GM12891 (cell line): ENCODE data around the gene SLC5A5. TPM values are rescaled to one million over a fixed set of nuclear protein-coding genes. Genes with fewer than 3 reads are reported as not detected.

Source experiments
- DNase-seq: peaks from one replicate; pipeline ENCODE4 v3.0.0; 2011; ENCODE audit warnings: low spot score; ENCODE audit not compliant: insufficient read length
- FAIRE-seq: peaks from 2 replicates; lab custom pipeline; 2011; peaks lifted over from hg19 to GRCh38; lab: Jason Lieb, UNC
- PAX5 ChIP-seq: IDR thresholded peaks from 2 replicates; pipeline ENCODE4 v1.6.1; 2011; ENCODE audit warnings: low read length, moderate library complexity, mild to moderate bottlenecking; ENCODE audit not compliant: insufficient read depth, severe bottlenecking
- POLR2A ChIP-seq: IDR thresholded peaks from 2 replicates; pipeline ENCODE4 v1.6.1; 2011; ENCODE audit warnings: low read depth, low read length, control low read depth
- POLR2AphosphoS5 ChIP-seq: IDR thresholded peaks from 2 replicates; pipeline ENCODE4 v1.6.1; 2011; ENCODE audit warnings: low read depth, low read length, control low read depth
- POU2F2 ChIP-seq: IDR thresholded peaks from 2 replicates; pipeline ENCODE4 v1.6.1; 2011; ENCODE audit warnings: low read depth, mild to moderate bottlenecking, control low read depth, low read length, moderate library complexity
- SPI1 ChIP-seq: IDR thresholded peaks from 2 replicates; pipeline ENCODE4 v1.6.1; 2011; ENCODE audit warnings: low read depth, low read length, control low read depth
- TAF1 ChIP-seq: IDR thresholded peaks from 2 replicates; pipeline ENCODE4 v1.6.1; 2011; ENCODE audit warnings: low read depth, low read length, control low read depth
- polyA plus RNA-seq: library from polyadenylated mRNA; unstranded; fragments of >200 nt; gene quantifications from one replicate; pipeline ENCODE4 v1.2.1, GENCODE V29; 2012; ENCODE audit warnings: low read depth, missing spikeins, inconsistent platforms; ENCODE audit not compliant: missing spikeins

SLC5A5 gene
- polyA plus RNA-seq: 0.14 TPM

DNA sequence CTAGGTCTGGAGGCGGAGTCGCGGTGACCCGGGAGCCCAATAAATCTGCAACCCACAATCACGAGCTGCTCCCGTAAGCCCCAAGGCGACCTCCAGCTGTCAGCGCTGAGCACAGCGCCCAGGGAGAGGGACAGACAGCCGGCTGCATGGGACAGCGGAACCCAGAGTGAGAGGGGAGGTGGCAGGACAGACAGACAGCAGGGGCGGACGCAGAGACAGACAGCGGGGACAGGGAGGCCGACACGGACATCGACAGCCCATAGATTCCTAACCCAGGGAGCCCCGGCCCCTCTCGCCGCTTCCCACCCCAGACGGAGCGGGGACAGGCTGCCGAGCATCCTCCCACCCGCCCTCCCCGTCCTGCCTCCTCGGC lies at the start of gene SLC5A5:
SLC5A5 (plus strand) TSS at position 68 of the 373 bp plus-strand sequence. CDS start 375 bp downstream, outside the sequence.
- no peak for FAIRE-seq
- no peak for DNase-seq
- no peak for TF ChIP-seq POU2F2
- no peak for TF ChIP-seq PAX5
- TF ChIP-seq TAF1: no peak
- TF ChIP-seq SPI1: no peak

DNA sequence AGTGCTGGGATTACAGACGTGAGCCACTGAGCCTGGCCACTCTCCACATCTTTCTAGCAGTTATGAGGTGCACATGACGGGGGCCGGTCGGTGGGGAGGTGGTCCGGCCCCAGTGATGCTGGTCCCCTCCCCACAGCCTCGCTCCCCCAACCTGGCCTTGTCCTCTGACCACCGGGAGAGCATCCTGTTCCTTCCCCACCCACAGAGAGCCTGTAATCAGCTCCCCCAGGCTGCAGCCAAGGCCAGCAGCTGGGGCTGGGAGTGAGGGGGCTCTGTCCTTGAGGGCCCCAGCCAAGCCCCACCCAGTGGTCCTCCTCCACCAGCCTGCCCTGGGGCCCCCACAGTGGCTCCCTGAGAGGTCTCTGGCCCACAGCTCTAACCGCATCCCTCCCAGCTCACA lies 47.4 kb upstream of the SLC5A5 start:
- FAIRE-seq: no peak
- DNase-seq: no peak
- TF ChIP-seq SPI1 (no peak), POLR2A (no peak), PAX5 (no peak), TAF1 (no peak), POLR2AphosphoS5 (no peak), POU2F2 (no peak)

DNA sequence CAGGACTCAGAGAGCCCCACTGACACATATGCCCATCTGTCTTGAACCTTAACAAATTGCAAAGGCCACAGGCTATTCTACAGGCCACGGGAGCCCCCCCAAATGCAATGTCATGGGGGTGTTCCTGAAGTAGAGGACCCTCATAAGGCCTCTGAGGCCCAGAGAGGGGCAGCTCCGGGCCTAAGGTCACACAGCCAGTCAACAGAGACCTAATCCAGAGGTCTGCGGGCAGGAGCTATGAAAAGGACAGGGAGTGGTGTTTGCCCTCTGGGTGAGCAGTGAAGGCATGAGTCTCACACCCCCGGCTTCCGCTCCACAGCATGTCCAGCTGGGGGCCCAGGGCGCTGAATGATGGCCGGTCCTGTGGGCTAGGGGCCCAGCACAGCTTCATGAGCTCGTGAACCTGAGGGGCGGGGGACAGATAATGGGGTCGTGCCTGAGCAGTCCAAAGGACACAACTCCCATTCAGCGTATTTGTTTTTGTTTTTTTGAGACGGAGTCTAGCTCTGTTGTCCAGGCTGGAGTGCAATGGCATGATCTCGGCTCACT lies 45.2 kb upstream of the SLC5A5 start:
- no peak for TF ChIP-seq PAX5
- no peak for TF ChIP-seq POLR2AphosphoS5
- no peak for TF ChIP-seq TAF1
- no peak for TF ChIP-seq POLR2A
- no peak for TF ChIP-seq SPI1
- no peak for TF ChIP-seq POU2F2
- no peak for DNase-seq
- no peak for FAIRE-seq

GRCh38 chr19:17829855-17830566 lies 41.7 kb upstream of the SLC5A5 start:
- DNase-seq (no peak), FAIRE-seq (no peak)
- no peak for TF ChIP-seq PAX5
- no peak for TF ChIP-seq POLR2AphosphoS5
- TF ChIP-seq TAF1: no peak
- TF ChIP-seq SPI1: no peak
- TF ChIP-seq POLR2A: no peak
- no peak for TF ChIP-seq POU2F2

- FAIRE-seq (no peak), DNase-seq (peak; percentile 90)
- peak; percentile 24; the same call in 1 of the 2 replicates for TF ChIP-seq SPI1
- no peak for TF ChIP-seq POU2F2
Measured at GRCh38 chr19:17830567-17831418, 41.0 kb upstream of the SLC5A5 start.

DNA sequence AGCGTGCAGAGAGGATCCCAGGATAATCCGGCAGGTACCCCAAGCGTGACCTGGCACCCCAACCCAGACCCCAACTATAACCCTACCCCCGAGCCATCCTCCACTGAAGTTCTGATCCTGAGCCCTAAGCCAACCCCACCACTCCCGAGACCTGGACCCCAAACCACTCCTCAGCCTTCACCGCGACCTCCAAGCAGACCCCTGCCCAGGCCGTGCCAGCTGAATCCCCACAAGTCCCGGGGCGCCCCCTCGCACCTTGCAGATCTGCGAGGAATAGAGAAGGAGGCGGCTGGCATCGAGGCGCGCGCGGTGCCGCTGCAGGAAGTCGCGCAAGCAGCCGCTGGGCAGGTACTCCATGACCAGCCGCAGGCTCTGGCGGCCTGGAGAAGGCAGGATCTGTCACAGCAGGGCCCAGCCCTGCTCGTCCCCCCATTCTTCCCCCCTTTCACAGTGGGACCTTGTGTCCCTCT lies 40.3 kb upstream of the SLC5A5 start:
- FAIRE-seq (no peak), DNase-seq (no peak)
- TF ChIP-seq PAX5 (no peak), POLR2AphosphoS5 (no peak), POU2F2 (no peak), POLR2A (no peak), SPI1 (no peak), TAF1 (no peak)

DNA sequence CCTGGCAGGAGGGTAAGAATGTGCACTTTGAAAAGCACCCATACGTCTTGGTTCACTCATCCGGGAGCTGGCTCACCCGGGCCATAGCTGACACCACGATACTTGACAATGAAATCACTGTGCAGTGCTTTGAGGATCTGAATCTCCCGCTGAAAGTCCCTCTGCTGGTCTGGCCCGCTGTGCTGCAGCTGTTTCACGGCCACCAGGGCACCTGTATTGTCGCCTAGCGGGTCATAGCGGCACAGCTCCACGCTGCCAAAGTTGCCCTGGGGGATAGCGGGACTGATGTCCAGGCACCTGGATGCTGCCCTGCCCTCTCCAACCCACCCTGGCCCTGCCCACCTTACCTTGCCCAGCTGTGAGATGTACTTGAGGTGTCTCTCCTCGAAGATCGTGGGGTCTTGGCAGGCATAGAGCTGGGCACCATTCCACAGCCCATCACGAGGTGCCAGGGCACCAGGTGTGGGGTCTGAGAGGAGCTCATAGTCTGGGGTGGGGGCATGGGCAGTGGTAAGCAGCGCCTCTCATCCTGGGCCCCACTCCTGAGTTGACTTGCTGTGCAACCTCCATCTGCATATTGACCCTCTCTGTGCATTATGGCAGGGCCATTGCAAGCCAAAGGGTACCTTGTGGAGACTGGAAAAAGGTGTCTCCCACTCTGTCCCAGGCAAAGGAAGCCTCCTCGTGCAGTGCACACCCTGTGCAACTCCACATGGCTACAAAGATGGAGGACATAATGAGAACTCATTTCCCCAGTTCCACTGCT lies 39.1 kb upstream of the SLC5A5 start:
- FAIRE-seq (no peak), DNase-seq (no peak)
- TF ChIP-seq SPI1 (no peak), POLR2AphosphoS5 (no peak), POLR2A (no peak), POU2F2 (no peak), PAX5 (no peak), TAF1 (no peak)

- FAIRE-seq: no peak
- TF ChIP-seq PAX5: no peak
- no peak for TF ChIP-seq SPI1
- TF ChIP-seq TAF1: no peak
- TF ChIP-seq POLR2A: no peak
- no peak for TF ChIP-seq POLR2AphosphoS5
- TF ChIP-seq POU2F2: no peak
Measured at GRCh38 chr19:17834350-17835181, 37.2 kb upstream of the SLC5A5 start.

More at GRCh38 chr19:17834350-17835181, 37.2 kb upstream of the SLC5A5 start:
- DNase-seq: no peak
